ENCODE results near the gene SERPINB3.

DNA sequence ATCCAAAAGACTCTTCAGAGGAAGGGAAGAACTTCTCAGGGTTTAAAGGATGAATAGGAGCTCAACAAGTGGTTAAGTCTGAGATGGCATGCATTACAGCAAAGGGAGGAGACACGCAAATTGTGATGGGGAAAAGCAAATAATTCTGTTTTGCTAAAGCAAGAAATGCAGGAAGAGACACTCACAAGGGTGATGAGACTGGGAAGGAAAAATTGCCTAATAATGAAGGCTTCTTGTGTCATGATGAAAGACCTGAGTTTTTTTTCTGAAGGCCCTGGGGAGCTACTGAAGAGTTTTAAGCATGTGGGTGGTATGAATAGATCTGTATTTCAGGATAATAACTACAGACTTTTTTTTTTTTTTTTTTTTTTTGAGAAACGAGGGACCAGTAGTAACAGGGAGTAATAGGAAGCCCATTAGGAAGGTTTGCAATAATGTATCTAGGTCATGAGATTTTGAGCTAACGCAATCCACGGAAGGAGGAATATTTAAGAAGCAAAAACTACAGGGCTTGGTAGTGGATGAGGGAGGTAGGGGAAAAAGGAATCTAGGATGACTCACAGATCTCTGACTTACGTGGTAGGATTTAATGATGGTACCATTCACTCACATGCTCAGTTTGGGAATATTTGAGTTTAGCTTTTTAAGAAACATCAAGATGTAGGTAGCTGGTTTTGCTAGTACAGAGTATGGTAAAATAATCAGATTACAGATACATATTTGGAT lies 16.0 kb upstream of the SERPINB3 start:
- TF ChIP-seq, protein P1, sequence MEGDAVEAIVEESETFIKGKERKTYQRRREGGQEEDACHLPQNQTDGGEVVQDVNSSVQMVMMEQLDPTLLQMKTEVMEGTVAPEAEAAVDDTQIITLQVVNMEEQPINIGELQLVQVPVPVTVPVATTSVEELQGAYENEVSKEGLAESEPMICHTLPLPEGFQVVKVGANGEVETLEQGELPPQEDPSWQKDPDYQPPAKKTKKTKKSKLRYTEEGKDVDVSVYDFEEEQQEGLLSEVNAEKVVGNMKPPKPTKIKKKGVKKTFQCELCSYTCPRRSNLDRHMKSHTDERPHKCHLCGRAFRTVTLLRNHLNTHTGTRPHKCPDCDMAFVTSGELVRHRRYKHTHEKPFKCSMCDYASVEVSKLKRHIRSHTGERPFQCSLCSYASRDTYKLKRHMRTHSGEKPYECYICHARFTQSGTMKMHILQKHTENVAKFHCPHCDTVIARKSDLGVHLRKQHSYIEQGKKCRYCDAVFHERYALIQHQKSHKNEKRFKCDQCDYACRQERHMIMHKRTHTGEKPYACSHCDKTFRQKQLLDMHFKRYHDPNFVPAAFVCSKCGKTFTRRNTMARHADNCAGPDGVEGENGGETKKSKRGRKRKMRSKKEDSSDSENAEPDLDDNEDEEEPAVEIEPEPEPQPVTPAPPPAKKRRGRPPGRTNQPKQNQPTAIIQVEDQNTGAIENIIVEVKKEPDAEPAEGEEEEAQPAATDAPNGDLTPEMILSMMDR (conservative IDR thresholded peaks at IDR 0.05; ENCODE audit: low read depth, low read length), result no peak
- TF ChIP-seq EZH2 (IDR thresholded peaks at IDR 0.05; ENCODE audit: borderline replicate concordance, low read depth, low read length, poor library complexity, severe bottlenecking), result no peak
